ENCODE data around the gene CPNE4. TPM values are rescaled to one million over a fixed set of nuclear protein-coding genes. Genes with fewer than 3 reads are reported as not detected.

CPNE4 gene
- total and polyA plus RNA-seq, 8 donors = 0.15 to 8.9 (median 1.7) TPM

GRCh38 chr3:132001036-132001435 lies 33.8 kb downstream of the CPNE4 start:
- Histone ChIP-seq H3K36me3 (no peaks in the 10 kb centered on the region), H3K27ac (no peak overlapping the region), H3K4me3 (no peak overlapping the region), H3K9me3 (no peaks in the 10 kb centered on the region), H3K4me1 (no peaks in the 10 kb centered on the region), H3K27me3 (no peaks in the 10 kb centered on the region)
- intact Hi-C loops (cut with DNase I; ENCODE audit: low total_unique reads) = no loop called here
- TF ChIP-seq POLR2AphosphoS5 (IDR thresholded peaks at IDR 0.05) (no peak), CTCF (IDR thresholded peaks at IDR 0.05) (no peak), EP300 (IDR thresholded peaks at IDR 0.05) (no peak), POLR2A (IDR thresholded peaks at IDR 0.05) (no peak)
- no peak for DNase-seq
- WGBS, 5 donors = 18 to 35% (median 33%) methylated on average over 1 of the region's 1 CpG

GRCh38 chr3:131998027-131998426 lies 36.8 kb downstream of the CPNE4 start:
- no peaks in the 10 kb centered on the region for H3K4me1 ChIP-seq
- no peak overlapping the region for H3K27ac ChIP-seq
- no peaks in the 10 kb centered on the region for H3K27me3 ChIP-seq
- WGBS, 5 donors = 25 to 57% (median 47%) methylated on average over 1 of the region's 1 CpG
- TF ChIP-seq EP300 (IDR thresholded peaks at IDR 0.05) = no peak
- TF ChIP-seq CTCF (IDR thresholded peaks at IDR 0.05) = no peak
- TF ChIP-seq POLR2A (IDR thresholded peaks at IDR 0.05) = no peak
- TF ChIP-seq POLR2AphosphoS5 (IDR thresholded peaks at IDR 0.05) = no peak
- H3K9me3 ChIP-seq = no peaks in the 10 kb centered on the region
- no peaks in the 10 kb centered on the region for H3K36me3 ChIP-seq
- intact Hi-C loops (cut with DNase I; ENCODE audit: low total_unique reads) = no loop called here
- DNase-seq = no peak
- no peak overlapping the region for H3K4me3 ChIP-seq

- 74 to 84% (median 82%) methylated on average over 3 of the region's 3 CpGs for WGBS, 5 donors
- no peak for TF ChIP-seq POLR2AphosphoS5 (IDR thresholded peaks at IDR 0.05)
- no peak for TF ChIP-seq POLR2A (IDR thresholded peaks at IDR 0.05)
- TF ChIP-seq EP300 (IDR thresholded peaks at IDR 0.05) = no peak
- TF ChIP-seq CTCF (IDR thresholded peaks at IDR 0.05) = no peak
- Histone ChIP-seq H3K36me3 (no peaks in the 10 kb centered on the region), H3K4me1 (no peaks in the 10 kb centered on the region), H3K27me3 (no peaks in the 10 kb centered on the region), H3K4me3 (no peak overlapping the region), H3K27ac (no peak overlapping the region), H3K9me3 (peaks cover 0 to 15% (median 6%) of the 10 kb centered on the region in 4 donors)
- intact Hi-C loops (cut with DNase I; ENCODE audit: low total_unique reads) = no loop called here
- no peak for DNase-seq
Measured at GRCh38 chr3:131995891-131996290, 38.9 kb downstream of the CPNE4 start.

GRCh38 chr3:131989318-131989717 lies 45.5 kb downstream of the CPNE4 start:
- DNase-seq = no peak
- WGBS, 5 donors = 90 to 96% (median 93%) methylated on average over 1 to 3 of the region's 3 CpGs
- intact Hi-C loops (cut with DNase I; ENCODE audit: low total_unique reads) = no loop called here
- H3K27me3 ChIP-seq = no peaks in the 10 kb centered on the region
- peaks cover 0 to 23% (median 6%) of the 10 kb centered on the region in 4 donors for H3K9me3 ChIP-seq
- no peaks in the 10 kb centered on the region for H3K4me1 ChIP-seq
- no peaks in the 10 kb centered on the region for H3K36me3 ChIP-seq
- no peak overlapping the region for H3K27ac ChIP-seq
- TF ChIP-seq POLR2A (IDR thresholded peaks at IDR 0.05) = no peak
- no peak for TF ChIP-seq POLR2AphosphoS5 (IDR thresholded peaks at IDR 0.05)
- no peak for TF ChIP-seq EP300 (IDR thresholded peaks at IDR 0.05)
- TF ChIP-seq CTCF (IDR thresholded peaks at IDR 0.05) = no peak
- no peak overlapping the region for H3K4me3 ChIP-seq

Data from stomach (tissue), 9 donors.